Suprapubic skin (tissue), 4 donors: Measurements from ENCODE around the gene GGACT.

Experiments
- EP300 ChIP-seq: sonication (generic); formaldehyde crosslinking; IDR thresholded peaks from one replicate; pipeline ENCODE4 v1.6.1; 2017; ENCODE audit warnings: antibody characterized with exemption
- POLR2A ChIP-seq, 2 donors: fragments of 450-650 bp; IDR thresholded peaks; one replicate each; pipeline ENCODE4 v1.6.1; 2017; ENCODE audit warnings: antibody characterized with exemption in 2 of 2, mild to moderate bottlenecking in 2 of 2, moderate library complexity in 2 of 2
- POLR2AphosphoS5 ChIP-seq, 3 donors: sonication (generic); formaldehyde crosslinking; IDR thresholded peaks; one replicate each; pipeline ENCODE4 v1.6.1; 2017; ENCODE audit warnings: antibody characterized with exemption in 3 of 3
- TF ChIP-seq, protein P1 (sequence below), 2 donors: fragments of 200-600 bp in 1 of 2; fragments of 450-650 bp in 1 of 2; sonication (generic) in 1 of 2; IDR thresholded peaks; one replicate each; pipeline ENCODE4 v1.5.1; 2016 to 2019; ENCODE audit warnings: antibody characterized with exemption in 2 of 2, mild to moderate bottlenecking in 1 of 2, moderate library complexity in 1 of 2

DNA sequence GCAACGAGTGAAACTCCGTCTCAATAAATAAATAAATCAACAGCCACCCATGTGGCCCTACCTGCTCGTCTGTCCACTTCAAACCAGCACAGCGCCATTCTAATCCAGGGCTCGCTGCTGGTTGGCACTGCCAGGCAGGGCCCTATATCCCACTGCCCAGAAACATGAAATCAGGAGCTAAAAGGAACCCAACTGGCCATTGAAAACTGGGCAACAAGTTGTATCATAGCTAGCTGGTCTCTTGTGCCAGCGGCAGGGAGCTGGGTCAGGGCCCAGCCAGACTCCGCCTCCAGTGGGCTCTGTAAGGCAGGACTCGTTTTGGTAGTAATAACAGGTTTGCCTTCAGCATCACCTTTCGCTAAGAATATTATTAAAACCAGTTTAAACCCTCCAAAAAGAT lies 39.3 kb downstream of the GGACT start:
- TF ChIP-seq, protein P1, sequence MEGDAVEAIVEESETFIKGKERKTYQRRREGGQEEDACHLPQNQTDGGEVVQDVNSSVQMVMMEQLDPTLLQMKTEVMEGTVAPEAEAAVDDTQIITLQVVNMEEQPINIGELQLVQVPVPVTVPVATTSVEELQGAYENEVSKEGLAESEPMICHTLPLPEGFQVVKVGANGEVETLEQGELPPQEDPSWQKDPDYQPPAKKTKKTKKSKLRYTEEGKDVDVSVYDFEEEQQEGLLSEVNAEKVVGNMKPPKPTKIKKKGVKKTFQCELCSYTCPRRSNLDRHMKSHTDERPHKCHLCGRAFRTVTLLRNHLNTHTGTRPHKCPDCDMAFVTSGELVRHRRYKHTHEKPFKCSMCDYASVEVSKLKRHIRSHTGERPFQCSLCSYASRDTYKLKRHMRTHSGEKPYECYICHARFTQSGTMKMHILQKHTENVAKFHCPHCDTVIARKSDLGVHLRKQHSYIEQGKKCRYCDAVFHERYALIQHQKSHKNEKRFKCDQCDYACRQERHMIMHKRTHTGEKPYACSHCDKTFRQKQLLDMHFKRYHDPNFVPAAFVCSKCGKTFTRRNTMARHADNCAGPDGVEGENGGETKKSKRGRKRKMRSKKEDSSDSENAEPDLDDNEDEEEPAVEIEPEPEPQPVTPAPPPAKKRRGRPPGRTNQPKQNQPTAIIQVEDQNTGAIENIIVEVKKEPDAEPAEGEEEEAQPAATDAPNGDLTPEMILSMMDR (IDR thresholded peaks at IDR 0.05): no peak
- no peak for TF ChIP-seq EP300
- no peak for TF ChIP-seq POLR2A (IDR thresholded peaks at IDR 0.05)
- TF ChIP-seq POLR2AphosphoS5 (IDR thresholded peaks at IDR 0.05): no peak
